Naive thymus-derived CD8-positive, alpha-beta T cell (primary cell): ENCODE data around the gene GRWD1. TPM values are rescaled to one million over a fixed set of nuclear protein-coding genes. Genes with fewer than 3 reads are reported as not detected.
A peak's percentile ranks its signal among the peaks of the same experiment; 100 is the strongest.

Experiments used
- ATAC-seq, 2 donors: fragments of 150-1000 bp; cut with Tn5 transposase in 1 of 2; sonication (Bioruptor Pico), chemical (Tn5 transposase) in 1 of 2; 1 replicate in 1 of 2; 2 replicates in 1 of 2; pipeline ENCODE4 v1.10.0; 2021; ENCODE audit warnings: mild to moderate bottlenecking in 2 of 2, moderate library complexity in 2 of 2
- POLR2A ChIA-PET: fragments of 350-600 bp; sonication (Branson Sonifier 250); formaldehyde crosslinking; loops from one replicate; lab custom pipeline; 2021; ENCODE audit warnings: antibody characterized with exemption; lab: Charles Lee
- DNase-seq, 10 donors: peaks; one replicate each; pipeline versions ENCODE4 v3.0.0 to v3.0.0-alpha.2; 2020 to 2022
- H3K27ac Mint-ChIP-seq, 10 donors: one replicate each; pipeline ENCODE4 v1.8.0; 2020 to 2022; ENCODE audit warnings: mild to moderate bottlenecking in 10 of 10, mixed read lengths in 10 of 10, moderate library complexity in 4 of 10, inconsistent platforms in 1 of 10
- H3K27me3 Mint-ChIP-seq, 5 donors: one replicate each; pipeline ENCODE4 v1.8.0; 2021 to 2022; ENCODE audit warnings: mixed read lengths in 5 of 5
- H3K36me3 Mint-ChIP-seq, 3 donors: one replicate each; pipeline ENCODE4 v1.8.0; 2020 to 2022; ENCODE audit warnings: mixed read lengths in 3 of 3, mild to moderate bottlenecking in 2 of 3, inconsistent platforms in 1 of 3
- H3K4me1 Mint-ChIP-seq, 4 donors: one replicate each; pipeline ENCODE4 v1.8.0; 2021 to 2022; ENCODE audit warnings: mixed read lengths in 4 of 4
- H3K4me3 Mint-ChIP-seq, 10 donors: one replicate each; pipeline ENCODE4 v1.8.0; 2020 to 2022; ENCODE audit warnings: mild to moderate bottlenecking in 10 of 10, mixed read lengths in 10 of 10, moderate library complexity in 6 of 10, inconsistent platforms in 1 of 10
- H3K9me3 Mint-ChIP-seq, 9 donors: one replicate each; pipeline ENCODE4 v1.8.0; 2020 to 2022; ENCODE audit warnings: mixed read lengths in 9 of 9, mild to moderate bottlenecking in 3 of 9, inconsistent platforms in 1 of 9, moderate library complexity in 1 of 9
- polyA plus RNA-seq, 3 donors: library from polyadenylated mRNA; unstranded; fragments of 300-500 nt; fragmentation: Illumina TruSeq; gene quantifications; one replicate each; pipeline ENCODE4 v1.2.3, GENCODE V29; 2021
- total RNA-seq, 8 experiments: library from RNA in 2 of 8; stranded (reverse) in 2 of 8; gene quantifications; one replicate each; pipeline ENCODE4 v1.2.3 and lab custom pipeline; 2021 to 2026

GRWD1 gene
- total and polyA plus RNA-seq, 5 experiments from 2014 or later: 32.9 to 59.9 (median 40.3) TPM

DNA sequence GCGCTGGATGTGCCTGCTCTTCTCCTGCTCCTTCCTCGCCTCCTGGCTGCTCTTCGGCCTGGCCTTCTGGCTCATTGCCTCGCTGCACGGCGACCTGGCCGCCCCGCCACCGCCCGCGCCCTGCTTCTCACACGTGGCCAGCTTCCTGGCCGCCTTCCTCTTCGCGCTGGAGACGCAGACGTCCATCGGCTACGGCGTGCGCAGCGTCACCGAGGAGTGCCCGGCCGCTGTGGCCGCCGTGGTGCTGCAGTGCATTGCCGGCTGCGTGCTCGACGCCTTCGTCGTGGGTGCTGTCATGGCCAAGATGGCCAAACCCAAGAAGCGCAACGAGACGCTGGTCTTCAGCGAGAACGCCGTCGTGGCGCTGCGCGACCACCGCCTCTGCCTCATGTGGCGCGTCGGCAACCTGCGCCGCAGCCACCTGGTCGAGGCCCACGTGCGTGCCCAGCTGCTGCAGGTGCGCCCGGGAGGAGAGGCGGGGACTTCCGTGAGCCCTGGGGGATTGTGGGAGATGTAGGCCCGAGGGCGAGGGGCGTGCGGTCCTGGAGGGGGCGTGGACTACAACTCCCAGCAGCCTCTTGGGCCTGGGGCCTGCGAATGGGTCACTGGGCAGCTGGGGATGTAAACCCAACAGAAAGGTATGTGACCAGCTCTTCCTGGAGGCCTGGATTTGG lies 16.3 kb downstream of the GRWD1 start:
- Mint-ChIP-seq H3K27ac (no peak overlapping the region), H3K36me3 (peaks cover 0 to 12% (median under 1%) of the 10 kb centered on the region in 3 donors), H3K4me3 (no peak overlapping the region), H3K27me3 (no peaks in the 10 kb centered on the region), H3K9me3 (no peaks in the 10 kb centered on the region), H3K4me1 (peaks cover 0 to 7% (median 2%) of the 10 kb centered on the region in 4 donors)
- DNase-seq (no peak), ATAC-seq (no peak)
- POLR2A ChIA-PET: interaction anchor here (1.0 to 1.2 kb wide), 2 partner anchors 28 to 51 kb away, joined by 5 to 6 read pairs; no protein-coding TSS in a partner anchor

DNA sequence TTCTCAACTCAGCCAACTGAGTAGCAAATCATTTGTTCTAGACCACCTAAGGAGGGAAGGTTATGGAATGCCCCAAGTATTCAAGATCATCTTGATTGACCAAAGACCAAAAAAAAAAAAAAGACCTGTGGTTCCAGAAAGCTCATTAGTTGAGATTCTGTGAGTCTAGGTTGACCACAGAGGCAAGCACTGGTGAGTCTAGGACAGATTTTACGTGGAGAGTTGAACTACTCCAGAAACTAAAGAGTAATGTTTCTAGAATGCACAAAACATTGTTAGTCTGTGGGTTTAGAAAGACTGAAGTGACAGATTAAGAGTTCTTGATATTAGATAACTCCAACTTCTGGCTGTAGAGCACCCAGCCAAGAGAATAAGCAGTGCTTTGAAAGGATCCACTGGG lies 19.4 kb downstream of the GRWD1 start:
- Mint-ChIP-seq H3K36me3 (peaks cover 0 to 2% (median 0%) of the 10 kb centered on the region in 3 donors), H3K27me3 (no peaks in the 10 kb centered on the region), H3K4me3 (no peak overlapping the region), H3K9me3 (no peaks in the 10 kb centered on the region), H3K4me1 (peaks cover 10 to 21% (median 19%) of the 10 kb centered on the region in 4 donors), H3K27ac (no peak overlapping the region)
- POLR2A ChIA-PET: interaction anchor here (0.6 kb wide), 1 partner anchor 163 kb away, joined by 3 read pairs; no protein-coding TSS in a partner anchor
- DNase-seq: no peak
- ATAC-seq: no peak

GRCh38 chr19:48466561-48467325 lies 21.0 kb downstream of the GRWD1 start:
- Mint-ChIP-seq H3K27ac (peak overlapping the region in 5 of 10 donors; percentile 13 to 84 (median 61)), H3K27me3 (no peaks in the 10 kb centered on the region), H3K4me1 (peaks cover 14 to 33% (median 28%) of the 10 kb centered on the region in 4 donors), H3K9me3 (no peaks in the 10 kb centered on the region), H3K4me3 (peak overlapping the region in 1 of 10 donors; percentile 2), H3K36me3 (peaks cover 0 to 9% (median 0%) of the 10 kb centered on the region in 3 donors)
- no peak for DNase-seq
- POLR2A ChIA-PET: interaction anchor here (0.6 to 1.1 kb wide), 2 partner anchors 9 to 90 kb away, joined by 3 to 4 read pairs; no protein-coding TSS in a partner anchor
- no peak for ATAC-seq

DNA sequence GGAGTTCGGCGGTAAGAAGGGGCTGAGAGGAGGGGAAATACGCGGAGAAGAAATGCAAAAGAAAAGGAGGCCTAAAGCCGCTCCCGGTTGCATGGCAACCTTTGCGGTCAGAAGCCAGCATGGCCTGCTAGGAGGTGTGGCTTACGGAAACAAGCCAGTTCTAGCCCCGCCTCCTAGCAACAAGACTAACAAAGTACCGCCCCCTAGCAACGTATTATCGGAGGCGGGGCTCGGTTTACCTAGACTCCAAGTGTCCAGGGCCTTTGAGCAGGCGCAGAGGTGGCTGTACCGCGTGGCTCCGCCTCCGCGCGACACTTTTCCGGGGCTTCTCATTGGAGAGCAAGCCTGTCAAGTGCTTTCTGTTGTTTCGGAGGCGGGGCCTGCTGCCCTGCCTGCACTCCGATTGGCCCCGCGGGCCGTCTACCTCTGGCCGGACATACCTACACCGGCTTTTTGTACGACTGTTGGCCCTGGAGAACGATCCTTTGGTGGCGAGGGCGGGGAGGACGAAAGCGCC lies 23.0 kb downstream of the GRWD1 start:
- POLR2A ChIA-PET: interaction anchor here (1.0 to 1.5 kb wide), 2 partner anchors 23 to 147 kb away, joined by 3 to 7 read pairs; partner anchors contain the start of gene GRWD1
- DNase-seq: peak; percentile 95 to 100 (median 100)
- Mint-ChIP-seq H3K27me3 (no peaks in the 10 kb centered on the region), H3K9me3 (no peaks in the 10 kb centered on the region), H3K36me3 (peaks cover 0 to 27% (median 0%) of the 10 kb centered on the region in 3 donors), H3K27ac (peak overlapping the region; percentile 78 to 96 (median 94)), H3K4me1 (peaks cover 14 to 41% (median 28%) of the 10 kb centered on the region in 4 donors), H3K4me3 (peak overlapping the region; percentile 84 to 99 (median 92))
- peak; percentile 89 to 91 for ATAC-seq

- Mint-ChIP-seq H3K27me3 (no peaks in the 10 kb centered on the region), H3K4me1 (peaks cover 12 to 40% (median 29%) of the 10 kb centered on the region in 4 donors), H3K9me3 (no peaks in the 10 kb centered on the region), H3K36me3 (peaks cover 0 to 32% (median 0%) of the 10 kb centered on the region in 3 donors), H3K27ac (peak within 1 kb of the TSS; percentile 78 to 96 (median 94)), H3K4me3 (peak within 1 kb of the TSS; percentile 84 to 99 (median 92))
- DNase-seq (peak in 5 of 10 donors; percentile 51 to 84 (median 58)), ATAC-seq (peak in 1 of 2 donors; percentile 15)
- POLR2A ChIA-PET: interaction anchor here (0.5 to 1.9 kb wide), 7 partner anchors 11 to 490 kb away, joined by 3 to 20 read pairs (median 4); partner anchors contain the start of gene DBP
Measured at GRCh38 chr19:48469289-48469881, 23.6 kb downstream of the GRWD1 start, which contains the start of gene CYTH2. Gene CYTH2, plus strand, starts transcription at chr19:48469369. Its CDS starts 139 bp downstream, at chr19:48469508.

DNA sequence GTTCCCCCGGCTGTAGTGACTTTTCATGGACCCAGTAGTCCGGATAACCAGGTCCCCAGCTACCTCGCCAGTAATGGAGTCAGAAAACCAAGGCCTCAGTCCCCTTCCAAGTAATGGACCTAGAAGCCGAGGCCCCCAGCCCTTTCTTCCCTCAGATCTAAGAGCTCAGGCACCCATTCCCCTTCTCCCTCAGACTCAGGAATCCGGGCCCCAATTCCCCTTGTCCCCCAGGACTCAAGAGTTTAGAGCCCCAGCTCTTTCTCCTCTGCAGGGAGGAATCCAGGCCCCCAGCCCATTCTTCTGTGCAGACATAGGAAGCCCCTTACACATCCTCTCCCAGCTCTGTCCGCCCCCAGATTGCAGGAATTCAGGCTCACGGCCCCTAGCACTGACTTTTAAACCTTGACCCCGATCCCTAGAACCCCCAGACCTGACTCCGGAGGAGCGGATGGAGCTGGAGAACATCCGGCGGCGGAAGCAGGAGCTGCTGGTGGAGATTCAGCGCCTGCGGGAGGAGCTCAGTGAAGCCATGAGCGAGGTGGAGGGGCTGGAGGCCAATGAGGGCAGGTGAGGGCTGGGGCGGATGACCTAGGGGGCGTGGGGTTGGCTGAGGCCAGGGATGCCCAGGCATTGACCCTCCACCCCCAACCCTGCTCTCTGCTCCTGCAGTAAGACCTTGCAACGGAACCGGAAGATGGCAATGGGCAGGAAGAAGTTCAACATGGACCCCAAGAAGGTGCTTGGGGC lies 24.3 kb downstream of the GRWD1 start:
- no peak for ATAC-seq
- POLR2A ChIA-PET: interaction anchor here (0.5 to 1.9 kb wide), 7 partner anchors 10 to 596 kb away, joined by 3 to 20 read pairs (median 4); partner anchors contain the start of gene DBP
- peaks cover 0 to 40% (median 0%) of the 10 kb centered on the region in 3 donors for H3K36me3 Mint-ChIP-seq
- peak in 1 of 10 donors; percentile 65 for DNase-seq
- no peaks in the 10 kb centered on the region for H3K9me3 Mint-ChIP-seq
- H3K27me3 Mint-ChIP-seq: no peaks in the 10 kb centered on the region
- peaks cover 13 to 40% (median 29%) of the 10 kb centered on the region in 4 donors for H3K4me1 Mint-ChIP-seq
- H3K4me3 Mint-ChIP-seq: peak overlapping the region; percentile 76 to 99 (median 91)
- H3K27ac Mint-ChIP-seq: peak overlapping the region in 8 of 10 donors; percentile 40 to 96 (median 82)

GRCh38 chr19:48470856-48471255 lies 25.1 kb downstream of the GRWD1 start:
- Mint-ChIP-seq H3K27me3 (no peaks in the 10 kb centered on the region), H3K27ac (peak overlapping the region in 7 of 10 donors; percentile 8 to 96 (median 77)), H3K4me3 (peak overlapping the region in 9 of 10 donors; percentile 53 to 99 (median 85)), H3K36me3 (peaks cover 0 to 47% (median 0%) of the 10 kb centered on the region in 3 donors), H3K4me1 (peaks cover 13 to 42% (median 29%) of the 10 kb centered on the region in 4 donors), H3K9me3 (no peaks in the 10 kb centered on the region)
- POLR2A ChIA-PET: interaction anchor here (0.6 to 1.9 kb wide), 5 partner anchors 10 to 596 kb away, joined by 3 to 20 read pairs (median 4); partner anchors contain the start of gene DBP
- DNase-seq: peak in 1 of 10 donors; percentile 52
- ATAC-seq: no peak

GRCh38 chr19:48471836-48472235 lies 26.1 kb downstream of the GRWD1 start:
- H3K9me3 Mint-ChIP-seq: no peaks in the 10 kb centered on the region
- H3K27me3 Mint-ChIP-seq: no peaks in the 10 kb centered on the region
- DNase-seq (no peak), ATAC-seq (no peak)
- peaks cover 0 to 54% (median 0%) of the 10 kb centered on the region in 3 donors for H3K36me3 Mint-ChIP-seq
- peak overlapping the region in 2 of 10 donors; percentile 59 to 99 for H3K4me3 Mint-ChIP-seq
- POLR2A ChIA-PET: no interaction called here
- H3K4me1 Mint-ChIP-seq: peaks cover 13 to 40% (median 29%) of the 10 kb centered on the region in 4 donors
- peak overlapping the region in 2 of 10 donors; percentile 39 to 40 for H3K27ac Mint-ChIP-seq

DNA sequence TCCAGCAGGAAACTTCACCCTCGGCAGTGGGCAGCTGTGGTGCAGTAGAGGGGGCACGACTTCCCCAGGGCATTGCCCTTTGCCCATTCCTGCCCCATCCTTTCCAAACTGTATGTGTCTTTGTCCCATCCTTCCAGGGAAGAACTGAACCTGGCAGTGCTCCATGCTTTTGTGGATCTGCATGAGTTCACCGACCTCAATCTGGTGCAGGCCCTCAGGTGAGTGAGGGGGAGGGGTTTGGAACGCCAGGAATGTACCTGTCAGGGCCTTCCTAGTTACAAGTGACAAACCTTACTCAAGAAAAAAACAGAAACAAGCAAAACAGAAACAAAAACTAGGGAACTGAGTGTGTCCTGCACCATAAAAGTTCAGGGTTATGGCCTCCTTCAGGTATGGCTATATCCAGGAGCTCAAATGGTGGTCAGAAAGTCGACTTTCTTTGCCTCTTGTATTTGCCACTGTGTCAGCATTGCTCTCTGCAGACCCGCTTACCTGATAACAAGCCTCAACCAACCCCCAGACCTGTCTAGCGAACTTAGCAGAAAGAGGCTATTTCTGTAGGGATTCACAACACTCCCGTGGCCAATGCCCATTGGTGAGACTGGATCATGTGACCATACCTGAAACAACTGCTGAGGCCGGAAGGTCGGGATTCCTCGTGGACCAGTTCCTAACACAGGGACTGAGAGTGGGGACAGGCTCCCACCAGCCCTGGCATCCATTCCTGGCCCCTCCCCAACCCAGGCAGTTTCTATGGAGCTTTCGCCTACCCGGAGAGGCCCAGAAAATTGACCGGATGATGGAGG lies 27.6 kb downstream of the GRWD1 start:
- POLR2A ChIA-PET: no interaction called here
- Mint-ChIP-seq H3K27ac (peak overlapping the region in 2 of 10 donors; percentile 34 to 52), H3K27me3 (no peaks in the 10 kb centered on the region), H3K4me1 (peaks cover 13 to 34% (median 23%) of the 10 kb centered on the region in 4 donors), H3K4me3 (no peak overlapping the region), H3K9me3 (no peaks in the 10 kb centered on the region), H3K36me3 (peaks cover 0 to 54% (median 0%) of the 10 kb centered on the region in 3 donors)
- ATAC-seq (no peak), DNase-seq (peak in 1 of 10 donors; percentile 57)

DNA sequence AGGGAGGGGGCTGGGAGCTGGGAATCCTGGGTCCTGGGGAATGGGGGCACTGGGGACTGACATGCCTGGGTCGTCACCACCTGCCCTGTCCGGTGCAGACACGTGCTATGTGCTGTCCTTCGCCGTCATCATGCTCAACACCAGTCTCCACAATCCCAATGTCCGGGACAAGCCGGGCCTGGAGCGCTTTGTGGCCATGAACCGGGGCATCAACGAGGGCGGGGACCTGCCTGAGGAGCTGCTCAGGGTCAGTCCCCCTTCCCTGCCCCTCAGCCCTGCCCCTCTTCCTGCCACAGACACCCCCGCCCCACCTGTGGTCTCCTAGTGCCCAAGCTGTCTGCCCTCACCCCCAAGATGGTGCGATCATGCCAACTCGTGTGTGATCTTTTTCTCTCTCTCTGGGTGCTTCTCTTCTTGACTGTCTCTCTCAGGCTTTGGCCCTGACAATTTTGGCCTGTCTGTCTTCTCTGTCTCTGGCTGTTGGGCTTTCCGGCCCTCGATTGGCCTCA lies 28.4 kb downstream of the GRWD1 start:
- no peaks in the 10 kb centered on the region for H3K27me3 Mint-ChIP-seq
- H3K9me3 Mint-ChIP-seq: no peaks in the 10 kb centered on the region
- peaks cover 11 to 30% (median 15%) of the 10 kb centered on the region in 4 donors for H3K4me1 Mint-ChIP-seq
- H3K4me3 Mint-ChIP-seq: no peak overlapping the region
- H3K27ac Mint-ChIP-seq: peak overlapping the region in 3 of 10 donors; percentile 6 to 79 (median 70)
- peaks cover 0 to 54% (median 0%) of the 10 kb centered on the region in 3 donors for H3K36me3 Mint-ChIP-seq
- ATAC-seq (no peak), DNase-seq (no peak)
- POLR2A ChIA-PET: no interaction called here
